ENCODE results near the gene KIAA1671.

DNA sequence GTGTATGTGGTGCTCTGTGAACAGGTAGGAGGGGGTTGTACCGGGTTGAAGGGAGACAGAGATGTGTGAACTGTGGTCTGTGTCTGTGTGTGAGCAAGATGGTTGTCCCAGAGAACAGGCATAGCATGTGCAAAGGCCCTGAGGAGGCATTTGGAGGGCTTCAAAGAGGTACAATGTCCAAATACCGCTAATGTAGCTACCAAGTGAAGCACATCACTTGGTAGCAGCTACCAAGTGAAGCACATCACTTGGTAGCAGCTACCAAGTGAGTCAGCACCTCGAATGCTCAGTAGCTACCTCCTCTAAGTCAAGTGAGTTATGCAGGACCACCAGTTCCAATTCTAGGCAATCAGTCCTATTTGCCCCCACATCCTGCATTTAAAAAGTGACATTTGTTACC is 72.4 kb downstream of the KIAA1671 start:
- TF ChIP-seq, protein P1, sequence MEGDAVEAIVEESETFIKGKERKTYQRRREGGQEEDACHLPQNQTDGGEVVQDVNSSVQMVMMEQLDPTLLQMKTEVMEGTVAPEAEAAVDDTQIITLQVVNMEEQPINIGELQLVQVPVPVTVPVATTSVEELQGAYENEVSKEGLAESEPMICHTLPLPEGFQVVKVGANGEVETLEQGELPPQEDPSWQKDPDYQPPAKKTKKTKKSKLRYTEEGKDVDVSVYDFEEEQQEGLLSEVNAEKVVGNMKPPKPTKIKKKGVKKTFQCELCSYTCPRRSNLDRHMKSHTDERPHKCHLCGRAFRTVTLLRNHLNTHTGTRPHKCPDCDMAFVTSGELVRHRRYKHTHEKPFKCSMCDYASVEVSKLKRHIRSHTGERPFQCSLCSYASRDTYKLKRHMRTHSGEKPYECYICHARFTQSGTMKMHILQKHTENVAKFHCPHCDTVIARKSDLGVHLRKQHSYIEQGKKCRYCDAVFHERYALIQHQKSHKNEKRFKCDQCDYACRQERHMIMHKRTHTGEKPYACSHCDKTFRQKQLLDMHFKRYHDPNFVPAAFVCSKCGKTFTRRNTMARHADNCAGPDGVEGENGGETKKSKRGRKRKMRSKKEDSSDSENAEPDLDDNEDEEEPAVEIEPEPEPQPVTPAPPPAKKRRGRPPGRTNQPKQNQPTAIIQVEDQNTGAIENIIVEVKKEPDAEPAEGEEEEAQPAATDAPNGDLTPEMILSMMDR (IDR thresholded peaks at IDR 0.05): no peak
- TF ChIP-seq POLR2AphosphoS5 (IDR thresholded peaks at IDR 0.05): no peak
- no peak for TF ChIP-seq POLR2A (IDR thresholded peaks at IDR 0.05)

Data from breast epithelium (tissue), 3 donors.